Hematopoietic multipotent progenitor cell treated with erythropoietin and hydrocortisone succinate and interleukin-3 and kit ligand, for 15 days (in vitro differentiated cells): ENCODE measurements around the gene PLPP3.

Experiments used
- DNase-seq: peaks from one replicate; pipeline ENCODE4 v3.0.0-alpha.2; 2015; ENCODE audit warnings: low spot score

The PLPP3 gene

GRCh38 chr1:56575865-56576264 is 3.5 kb downstream of the PLPP3 start:
- DNase-seq, result no peak

DNA sequence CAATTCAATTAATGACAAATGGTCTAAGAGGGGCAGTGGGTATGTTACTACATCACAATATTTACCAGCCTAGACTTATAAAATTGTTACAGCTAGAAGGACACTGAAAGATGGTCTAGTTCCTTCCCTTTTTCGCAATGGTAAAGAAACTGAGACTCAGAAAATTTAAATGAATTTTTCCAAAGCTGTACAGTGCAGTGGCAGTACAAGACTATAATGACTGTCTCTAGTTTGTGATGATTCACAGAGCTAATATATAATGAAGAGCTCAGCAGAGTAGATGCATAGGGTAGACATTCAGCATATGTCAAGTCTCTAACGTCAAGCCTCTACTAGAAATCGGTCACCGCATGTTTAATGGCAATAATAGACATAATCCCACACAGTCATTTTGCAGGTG is 4.6 kb downstream of the PLPP3 start:
- no peak for DNase-seq

- DNase-seq, result no peak
Measured at GRCh38 chr1:56573311-56573710, 6.1 kb downstream of the PLPP3 start.

- no peak for DNase-seq
Measured at GRCh38 chr1:56572334-56573050, 6.9 kb downstream of the PLPP3 start.

DNA sequence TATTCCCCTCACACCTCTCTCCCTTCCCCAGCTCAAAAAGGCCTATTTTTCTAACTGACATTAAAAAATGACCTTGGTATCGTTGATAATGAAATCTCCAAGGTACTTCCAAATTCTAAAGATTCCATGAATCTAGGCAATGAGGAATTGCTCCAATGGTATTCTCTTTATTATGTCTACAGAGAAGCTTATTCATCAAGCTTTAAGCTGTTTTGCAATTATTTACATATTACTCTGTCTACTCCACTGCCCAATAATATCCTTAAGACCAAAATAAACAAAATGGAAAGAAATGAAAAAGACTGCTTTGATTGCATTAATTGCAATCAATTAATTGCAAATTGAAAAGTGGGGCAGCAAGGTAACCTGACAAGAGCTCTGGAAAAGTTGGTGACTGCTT is 7.9 kb downstream of the PLPP3 start:
- no peak for DNase-seq

DNA sequence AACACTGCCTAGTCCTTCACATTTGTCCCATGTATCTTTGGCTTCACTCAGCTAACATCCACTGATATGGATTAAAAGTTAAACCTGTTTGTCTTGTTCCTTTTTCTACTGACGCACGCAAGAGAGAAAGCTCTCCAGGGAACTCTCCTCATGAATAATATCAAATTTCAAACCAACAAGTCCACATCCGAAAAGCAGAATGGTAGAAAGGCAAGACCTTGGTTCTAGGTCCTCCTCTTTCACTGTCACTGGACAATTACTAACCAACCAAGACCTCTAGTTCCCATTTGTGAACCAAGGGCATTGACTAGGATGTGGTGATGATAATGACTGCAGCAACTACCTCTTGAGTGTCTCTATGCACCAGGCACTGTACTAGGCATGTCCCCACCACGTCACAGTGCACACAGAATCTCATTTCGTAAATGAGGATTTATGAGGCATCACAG is 8.4 kb downstream of the PLPP3 start:
- no peak for DNase-seq

DNA sequence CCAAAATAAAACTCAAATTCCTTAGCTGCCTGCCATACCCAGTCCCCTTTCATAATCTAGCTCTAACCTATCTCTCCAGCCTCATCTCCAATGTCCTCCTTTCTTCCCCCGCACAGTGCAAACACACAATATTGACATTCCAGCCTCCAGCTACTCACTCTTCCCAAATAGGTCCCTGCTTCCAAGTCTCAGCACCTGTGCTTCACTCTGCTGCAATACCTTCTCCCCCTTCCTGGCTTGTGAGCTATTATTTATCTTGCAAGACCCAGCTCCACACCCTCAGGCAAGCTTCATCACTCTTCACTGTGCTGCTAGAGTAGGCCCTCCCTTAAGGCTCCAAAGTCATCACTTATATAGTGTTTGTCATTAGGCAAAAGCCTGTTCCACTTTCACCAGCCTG is 9.7 kb downstream of the PLPP3 start:
- no peak for DNase-seq

DNA sequence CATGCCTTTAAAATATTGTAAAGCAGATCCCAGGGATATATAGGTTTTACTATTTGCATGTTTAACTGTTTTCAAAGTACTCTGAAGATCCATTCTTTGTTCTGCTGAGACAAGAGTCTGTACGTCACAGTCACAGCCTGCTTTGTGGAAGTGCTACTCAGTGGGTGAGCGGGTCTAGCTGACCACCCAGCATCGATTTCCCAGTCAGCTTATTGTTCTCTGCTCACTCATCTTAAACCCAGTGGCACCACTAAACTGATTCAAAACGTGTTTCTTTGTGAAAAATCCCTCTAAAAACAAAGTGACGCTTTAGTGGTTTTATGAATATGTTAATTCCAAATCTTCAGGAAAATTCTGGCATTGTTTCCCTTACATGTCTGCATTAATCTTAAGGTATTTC is 12.4 kb downstream of the PLPP3 start:
- DNase-seq, result no peak

GRCh38 chr1:56566061-56566744 is 13.2 kb downstream of the PLPP3 start:
- no peak for DNase-seq

GRCh38 chr1:56564615-56565014 is 14.7 kb downstream of the PLPP3 start:
- DNase-seq, result no peak

- no peak for DNase-seq
Measured at GRCh38 chr1:56563568-56563967, 15.8 kb downstream of the PLPP3 start.

- no peak for DNase-seq
Measured at GRCh38 chr1:56562891-56563452, 16.4 kb downstream of the PLPP3 start.

- DNase-seq, result no peak
Measured at GRCh38 chr1:56561227-56562019, 17.9 kb downstream of the PLPP3 start.

GRCh38 chr1:56557746-56558145 is 21.6 kb downstream of the PLPP3 start:
- DNase-seq, result no peak

GRCh38 chr1:56555448-56555847 is 23.9 kb downstream of the PLPP3 start:
- no peak for DNase-seq

DNA sequence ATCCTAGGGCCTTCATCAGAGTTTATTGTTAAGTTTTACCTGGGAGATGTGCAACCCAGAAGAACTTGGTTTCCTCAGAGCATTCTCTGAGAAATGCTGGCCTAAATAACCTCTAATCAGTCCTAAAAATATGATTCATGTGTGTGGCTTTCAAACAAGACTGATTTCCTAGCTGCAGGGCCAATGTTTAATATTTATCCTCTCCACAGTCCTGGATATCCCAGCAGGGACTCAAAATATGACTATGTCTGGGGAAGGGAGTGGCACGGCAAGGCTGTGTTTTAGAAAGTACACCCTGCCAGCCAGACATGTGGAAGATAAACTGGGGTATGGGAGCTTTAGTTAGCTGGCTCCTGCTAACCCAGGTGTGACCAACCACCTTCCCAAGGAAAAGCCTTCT is 26.3 kb downstream of the PLPP3 start:
- no peak for DNase-seq

GRCh38 chr1:56552349-56552748 is 27.0 kb downstream of the PLPP3 start:
- no peak for DNase-seq

GRCh38 chr1:56551691-56552090 is 27.7 kb downstream of the PLPP3 start:
- no peak for DNase-seq

- no peak for DNase-seq
Measured at GRCh38 chr1:56550859-56551188, 28.5 kb downstream of the PLPP3 start.

DNA sequence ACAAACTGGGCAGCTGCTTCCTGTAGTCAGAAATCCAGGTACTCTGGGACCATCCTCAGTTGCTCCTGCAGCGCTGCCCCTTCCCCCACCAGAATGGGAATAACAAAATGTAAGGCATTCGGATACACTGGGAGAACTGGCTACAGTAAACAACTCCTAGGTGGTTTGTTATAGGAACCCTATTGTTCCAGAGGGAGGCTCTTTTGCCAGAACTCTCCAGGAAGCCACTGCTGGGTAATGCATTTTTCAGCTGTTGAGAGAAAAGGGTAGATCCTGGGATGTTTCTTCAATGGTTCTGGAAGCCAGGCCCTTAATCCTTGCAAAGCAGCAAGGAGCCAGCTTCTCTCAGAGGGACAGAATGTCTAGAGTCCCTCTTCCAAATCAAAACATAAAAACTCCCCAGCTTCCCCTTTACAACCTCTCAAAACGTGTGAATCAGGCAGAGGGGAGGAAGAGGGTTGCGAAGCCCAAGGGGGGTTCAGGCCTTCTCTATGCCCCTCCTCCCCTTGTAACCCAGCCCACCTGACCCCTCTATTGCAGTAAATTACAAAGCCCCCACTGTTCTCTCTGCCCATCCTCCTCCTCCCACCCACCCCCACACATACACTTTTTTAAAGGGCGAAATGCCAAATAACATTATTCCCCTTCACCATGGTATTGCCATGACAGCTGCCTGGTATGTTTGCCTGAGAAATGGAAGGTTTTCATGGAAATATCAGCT is 29.1 kb downstream of the PLPP3 start:
- no peak for DNase-seq

- DNase-seq, result no peak
Measured at GRCh38 chr1:56548571-56548970, 30.8 kb downstream of the PLPP3 start.

- no peak for DNase-seq
Measured at GRCh38 chr1:56547977-56548376, 31.4 kb downstream of the PLPP3 start.
